ENCODE data around the gene EML3.
"Not testable (repeated sequence)": the region's sequence is repeated elsewhere in the genome, so short reads cannot be mapped to it uniquely, and the experiment has no call there.

Gene EML3

GRCh38 chr11:62600367-62601121 lies 12.0 kb downstream of the EML3 start:
- DNase-seq (ENCODE audit: low read depth in 2 of 2), result no peak

GRCh38 chr11:62599901-62600300 lies 12.7 kb downstream of the EML3 start:
- no peak for DNase-seq (ENCODE audit: low read depth in 2 of 2)

- DNase-seq (ENCODE audit: low read depth in 2 of 2), result peak; percentile 96 to 97
Measured at GRCh38 chr11:62599069-62599696, 13.4 kb downstream of the EML3 start.

GRCh38 chr11:62595124-62595523 lies 17.5 kb downstream of the EML3 start:
- DNase-seq (ENCODE audit: low read depth in 2 of 2), result no peak

- peak in 1 of 2 experiments; percentile 42 for DNase-seq (ENCODE audit: low read depth in 2 of 2)
Measured at GRCh38 chr11:62593434-62594044, 19.0 kb downstream of the EML3 start.

GRCh38 chr11:62592989-62593421 lies 19.6 kb downstream of the EML3 start:
- DNase-seq (ENCODE audit: low read depth in 2 of 2), result no peak

- no peak for DNase-seq (ENCODE audit: low read depth in 2 of 2)
Measured at GRCh38 chr11:62592146-62592815, 20.3 kb downstream of the EML3 start.

GRCh38 chr11:62591448-62592145 lies 21.0 kb downstream of the EML3 start, which contains the start of gene TUT1:
TUT1 (minus strand) TSS chr11:62591523; CDS start chr11:62591485, 38 bp downstream.
- DNase-seq (ENCODE audit: low read depth in 2 of 2), result peak; percentile 96 to 97

- DNase-seq (ENCODE audit: low read depth in 2 of 2), result no peak
Measured at GRCh38 chr11:62588966-62589637, 23.5 kb downstream of the EML3 start.

- DNase-seq (ENCODE audit: low read depth in 2 of 2), result not testable (repeated sequence)
Measured at GRCh38 chr11:62585356-62585755, 27.2 kb downstream of the EML3 start.

GRCh38 chr11:62581735-62582134 lies 30.8 kb downstream of the EML3 start:
- not testable (repeated sequence) for DNase-seq (ENCODE audit: low read depth in 2 of 2)

GRCh38 chr11:62580959-62581715 lies 31.4 kb downstream of the EML3 start:
- DNase-seq (ENCODE audit: low read depth in 2 of 2), result no peak

GRCh38 chr11:62579252-62579651 lies 33.3 kb downstream of the EML3 start:
- no peak for DNase-seq (ENCODE audit: low read depth in 2 of 2)

GRCh38 chr11:62578541-62578940 lies 34.0 kb downstream of the EML3 start:
- no peak for DNase-seq (ENCODE audit: low read depth in 2 of 2)

- DNase-seq (ENCODE audit: low read depth in 2 of 2), result no peak
Measured at GRCh38 chr11:62577046-62577714, 35.4 kb downstream of the EML3 start.

GRCh38 chr11:62575837-62576236 lies 36.7 kb downstream of the EML3 start:
- no peak for DNase-seq (ENCODE audit: low read depth in 2 of 2)

- no peak for DNase-seq (ENCODE audit: low read depth in 2 of 2)
Measured at GRCh38 chr11:62575156-62575555, 37.4 kb downstream of the EML3 start.

GRCh38 chr11:62574363-62575071 lies 38.1 kb downstream of the EML3 start:
- no peak for DNase-seq (ENCODE audit: low read depth in 2 of 2)
